Prostate gland (tissue), 2 donors: ENCODE measurements around the gene CCDC146.
"Not testable (repeated sequence)": the region's sequence is repeated elsewhere in the genome, so short reads cannot be mapped to it uniquely, and the experiment has no call there.

Experiments
- POLR2AphosphoS5 ChIP-seq: sonication (generic); formaldehyde crosslinking; IDR thresholded peaks from one replicate; pipeline ENCODE4 v1.6.1; 2017; ENCODE audit warnings: antibody characterized with exemption
- TF ChIP-seq, protein P1 (sequence below), 4 experiments: fragments of 200-600 bp in 2 of 4; fragments of 450-650 bp in 2 of 4; sonication (generic) in 2 of 4; IDR thresholded peaks; 1 replicate in 3 of 4; 2 replicates in 1 of 4; pipeline ENCODE4 v1.5.1; 2016 to 2019; ENCODE audit warnings: antibody characterized with exemption in 4 of 4, mild to moderate bottlenecking in 2 of 4, moderate library complexity in 2 of 4

DNA sequence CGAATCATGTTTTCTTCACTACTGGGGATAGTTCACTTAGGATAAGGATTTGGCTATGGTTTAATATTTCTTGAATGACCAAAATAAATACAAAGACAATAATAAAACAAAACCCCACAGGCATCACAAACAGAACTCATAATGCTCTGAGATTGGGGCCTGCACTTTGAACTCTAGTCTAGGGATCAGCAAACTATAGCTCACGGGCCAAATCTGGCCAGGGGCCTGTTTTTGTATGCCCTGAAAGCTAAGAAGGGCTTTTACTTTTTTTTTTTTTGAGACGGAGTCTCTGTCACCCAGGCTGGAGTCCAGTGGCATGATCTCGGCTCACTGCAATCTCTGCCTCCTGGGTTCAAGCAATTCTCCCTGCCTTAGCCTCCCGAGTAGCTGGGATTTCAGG, 45.4 kb upstream of the CCDC146 start:
- TF ChIP-seq, protein P1, sequence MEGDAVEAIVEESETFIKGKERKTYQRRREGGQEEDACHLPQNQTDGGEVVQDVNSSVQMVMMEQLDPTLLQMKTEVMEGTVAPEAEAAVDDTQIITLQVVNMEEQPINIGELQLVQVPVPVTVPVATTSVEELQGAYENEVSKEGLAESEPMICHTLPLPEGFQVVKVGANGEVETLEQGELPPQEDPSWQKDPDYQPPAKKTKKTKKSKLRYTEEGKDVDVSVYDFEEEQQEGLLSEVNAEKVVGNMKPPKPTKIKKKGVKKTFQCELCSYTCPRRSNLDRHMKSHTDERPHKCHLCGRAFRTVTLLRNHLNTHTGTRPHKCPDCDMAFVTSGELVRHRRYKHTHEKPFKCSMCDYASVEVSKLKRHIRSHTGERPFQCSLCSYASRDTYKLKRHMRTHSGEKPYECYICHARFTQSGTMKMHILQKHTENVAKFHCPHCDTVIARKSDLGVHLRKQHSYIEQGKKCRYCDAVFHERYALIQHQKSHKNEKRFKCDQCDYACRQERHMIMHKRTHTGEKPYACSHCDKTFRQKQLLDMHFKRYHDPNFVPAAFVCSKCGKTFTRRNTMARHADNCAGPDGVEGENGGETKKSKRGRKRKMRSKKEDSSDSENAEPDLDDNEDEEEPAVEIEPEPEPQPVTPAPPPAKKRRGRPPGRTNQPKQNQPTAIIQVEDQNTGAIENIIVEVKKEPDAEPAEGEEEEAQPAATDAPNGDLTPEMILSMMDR (IDR thresholded peaks at IDR 0.05), result not testable (repeated sequence)
- TF ChIP-seq POLR2AphosphoS5, result not testable (repeated sequence)
